ENCODE data around the gene NOL11. TPM values are rescaled to one million over a fixed set of nuclear protein-coding genes. Genes with fewer than 3 reads are reported as not detected.
"Not testable (repeated sequence)": the region's sequence is repeated elsewhere in the genome, so short reads cannot be mapped to it uniquely, and the experiment has no call there.

Gene NOL11
- total RNA-seq, 2 experiments from 2014 or later, result 74.3 to 76.0 TPM

DNA sequence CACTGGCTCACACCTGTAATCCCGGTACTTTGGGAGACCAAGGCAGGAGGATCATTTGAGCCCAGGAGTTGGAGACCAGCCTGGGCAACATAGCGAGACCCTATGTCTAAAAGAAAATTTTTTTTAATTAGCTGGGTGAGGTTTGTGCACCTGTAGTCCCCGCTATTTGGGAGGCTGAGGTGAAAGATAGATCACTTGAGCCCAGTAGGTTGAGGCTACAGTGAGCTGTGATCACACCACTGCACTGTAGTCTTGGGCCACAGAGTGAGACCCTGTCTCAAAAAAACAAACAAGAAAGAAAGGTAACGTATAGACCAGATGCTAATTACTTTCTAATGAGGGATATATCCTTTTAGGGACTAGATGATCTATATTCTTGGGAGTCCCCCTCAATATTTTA is 8.1 kb downstream of the NOL11 start:
- ChIA-PET POLR2A (no interaction called here), CTCF (interaction anchor here (0.6 kb wide), 1 partner anchor 12 kb away, joined by 3 read pairs; no protein-coding TSS in a partner anchor)
- H3K27me3 Mint-ChIP-seq, result no peaks in the 10 kb centered on the region
- intact Hi-C loops (cut with micrococcal nuclease), result no loop called here
- H3K4me1 Mint-ChIP-seq (ENCODE audit: low read depth), result peaks cover 27% of the 10 kb centered on the region
- no peak for ATAC-seq
- no peak for TF ChIP-seq CTCF (IDR thresholded peaks at IDR 0.05)
- no peak overlapping the region for H3K4me3 Mint-ChIP-seq
- H3K9me3 Mint-ChIP-seq, result no peaks in the 10 kb centered on the region
- peaks cover 72% of the 10 kb centered on the region for H3K36me3 Mint-ChIP-seq (ENCODE audit: low read depth)
- peak overlapping the region; percentile 79 for H3K27ac Mint-ChIP-seq
- no peak for DNase-seq

- intact Hi-C loops (cut with micrococcal nuclease); H3K4me3 Mint-ChIP-seq; H3K27me3 Mint-ChIP-seq; DNase-seq; H3K9me3 Mint-ChIP-seq; ATAC-seq: not testable (repeated sequence)
- ChIA-PET CTCF (interaction anchor here (1.2 kb wide), 1 partner anchor 94 kb away, joined by 3 read pairs; no protein-coding TSS in a partner anchor), POLR2A (interaction anchor here (2.0 kb wide), 1 partner anchor 9 kb away, joined by 10 read pairs; the partner anchor contains the start of gene NOL11)
- Mint-ChIP-seq H3K36me3 (ENCODE audit: low read depth) (peaks cover 68% of the 10 kb centered on the region), H3K27ac (peak overlapping the region; percentile 43), H3K4me1 (ENCODE audit: low read depth) (peaks cover 28% of the 10 kb centered on the region)
Measured at GRCh38 chr17:67727152-67728039, 9.7 kb downstream of the NOL11 start.

GRCh38 chr17:67729903-67730302 is 12.2 kb downstream of the NOL11 start:
- intact Hi-C loops (cut with micrococcal nuclease), result no loop called here
- Mint-ChIP-seq H3K4me1 (ENCODE audit: low read depth) (peaks cover 40% of the 10 kb centered on the region), H3K27ac (no peak overlapping the region), H3K4me3 (no peak overlapping the region), H3K9me3 (no peaks in the 10 kb centered on the region), H3K36me3 (ENCODE audit: low read depth) (peaks cover 68% of the 10 kb centered on the region), H3K27me3 (no peaks in the 10 kb centered on the region)
- ATAC-seq (no peak), DNase-seq (no peak)
- no peak for TF ChIP-seq CTCF (IDR thresholded peaks at IDR 0.05)
- POLR2A ChIA-PET, result interaction anchor here (0.7 kb wide), 1 partner anchor 14 kb away, joined by 3 read pairs; no protein-coding TSS in a partner anchor
- CTCF ChIA-PET, result interaction anchor here (1.0 kb wide), 1 partner anchor 9 kb away, joined by 3 read pairs; no protein-coding TSS in a partner anchor

DNA sequence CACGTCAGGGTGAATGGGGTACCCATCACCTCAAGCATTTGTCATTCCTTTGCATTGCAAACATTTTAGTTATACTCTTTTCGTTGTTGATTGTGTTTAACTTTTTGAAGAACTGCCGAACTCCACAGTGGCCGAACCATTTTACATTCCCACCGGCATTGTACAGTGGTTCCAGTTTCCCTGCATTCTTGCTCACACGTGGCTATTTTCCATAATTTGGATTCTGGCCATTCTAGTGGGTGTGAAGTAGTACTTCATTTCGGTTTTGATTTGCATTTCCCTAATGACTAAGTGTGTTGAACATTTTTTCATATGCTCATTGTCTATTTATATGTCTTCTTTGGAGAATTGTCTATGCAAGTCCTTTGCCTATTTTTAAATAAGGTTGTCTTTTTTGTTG is 13.0 kb downstream of the NOL11 start:
- no peak for TF ChIP-seq CTCF (IDR thresholded peaks at IDR 0.05)
- no peaks in the 10 kb centered on the region for H3K27me3 Mint-ChIP-seq
- no peak overlapping the region for H3K4me3 Mint-ChIP-seq
- DNase-seq (no peak), ATAC-seq (no peak)
- H3K4me1 Mint-ChIP-seq (ENCODE audit: low read depth), result peaks cover 32% of the 10 kb centered on the region
- no peak overlapping the region for H3K27ac Mint-ChIP-seq
- CTCF ChIA-PET, result no interaction called here
- intact Hi-C loops (cut with micrococcal nuclease), result no loop called here
- H3K9me3 Mint-ChIP-seq, result no peaks in the 10 kb centered on the region
- peaks cover 62% of the 10 kb centered on the region for H3K36me3 Mint-ChIP-seq (ENCODE audit: low read depth)
- POLR2A ChIA-PET, result no interaction called here

- Mint-ChIP-seq H3K27ac (peak overlapping the region; percentile 16), H3K9me3 (no peaks in the 10 kb centered on the region), H3K27me3 (no peaks in the 10 kb centered on the region), H3K4me1 (ENCODE audit: low read depth) (peaks cover 21% of the 10 kb centered on the region), H3K36me3 (ENCODE audit: low read depth) (peaks cover 67% of the 10 kb centered on the region), H3K4me3 (no peak overlapping the region)
- no peak for DNase-seq
- ChIA-PET POLR2A (interaction anchor here (0.6 to 1.6 kb wide), 4 partner anchors 12 to 102 kb away, joined by 3 to 4 read pairs (median 4); no protein-coding TSS in a partner anchor), CTCF (interaction anchor here (0.6 to 1.0 kb wide), 2 partner anchors 91 to 445 kb away, joined by 3 to 4 read pairs; no protein-coding TSS in a partner anchor)
- intact Hi-C loops (cut with micrococcal nuclease), result no loop called here
- ATAC-seq, result no peak
- TF ChIP-seq CTCF (IDR thresholded peaks at IDR 0.05), result no peak
Measured at GRCh38 chr17:67733449-67733848, 15.7 kb downstream of the NOL11 start.

All from activated CD8-positive, alpha-beta T cell treated with anti-CD3 and anti-CD28 coated beads for 36 hours (primary cell).